ENCODE data around the gene SLC16A8.
"Not testable (repeated sequence)": the region's sequence is repeated elsewhere in the genome, so short reads cannot be mapped to it uniquely, and the experiment has no call there.

The SLC16A8 gene

DNA sequence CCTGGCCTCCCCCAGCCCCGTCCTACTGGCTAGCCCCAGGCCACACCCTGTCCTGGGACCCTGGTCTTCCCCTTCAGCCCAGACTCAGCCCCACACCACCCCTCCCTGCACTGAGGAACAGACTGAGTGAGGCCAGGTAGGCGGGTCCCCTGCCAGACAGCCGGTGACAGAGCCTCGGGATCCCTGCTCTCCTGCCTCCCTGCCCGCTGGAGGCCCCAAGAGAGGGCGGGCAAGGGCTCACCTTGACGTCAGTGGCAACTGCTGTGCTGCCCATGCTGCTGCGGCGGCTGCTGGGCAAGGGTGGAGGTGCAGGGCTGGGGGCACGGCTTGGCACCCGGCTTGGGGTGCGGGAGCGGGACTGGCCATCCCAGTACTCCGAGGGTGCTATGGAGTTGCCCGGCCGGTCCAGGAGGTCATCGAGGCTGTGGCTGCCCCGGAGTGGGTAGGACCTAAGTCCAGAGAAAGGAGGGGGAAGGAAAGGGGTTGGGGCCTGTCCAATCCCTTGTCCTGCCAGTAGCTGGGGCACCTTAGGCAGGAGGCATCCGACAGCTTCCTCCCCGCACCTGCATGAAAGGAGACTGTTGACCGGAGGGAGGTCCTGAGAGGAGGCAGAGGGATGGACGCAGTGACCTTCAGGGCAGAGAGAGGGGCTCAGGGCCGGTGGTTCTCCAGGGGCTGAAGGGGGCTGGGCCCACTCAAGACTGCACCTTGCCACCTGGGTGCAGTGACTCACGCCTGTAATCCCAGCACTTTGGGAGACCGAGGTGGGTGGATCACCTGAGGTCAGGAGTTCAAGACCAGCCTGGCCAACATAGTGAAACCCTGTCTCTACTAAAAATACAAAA lies 2.2 kb upstream of the SLC16A8 start:
- no peak for DNase-seq (ENCODE audit: low read depth)

DNA sequence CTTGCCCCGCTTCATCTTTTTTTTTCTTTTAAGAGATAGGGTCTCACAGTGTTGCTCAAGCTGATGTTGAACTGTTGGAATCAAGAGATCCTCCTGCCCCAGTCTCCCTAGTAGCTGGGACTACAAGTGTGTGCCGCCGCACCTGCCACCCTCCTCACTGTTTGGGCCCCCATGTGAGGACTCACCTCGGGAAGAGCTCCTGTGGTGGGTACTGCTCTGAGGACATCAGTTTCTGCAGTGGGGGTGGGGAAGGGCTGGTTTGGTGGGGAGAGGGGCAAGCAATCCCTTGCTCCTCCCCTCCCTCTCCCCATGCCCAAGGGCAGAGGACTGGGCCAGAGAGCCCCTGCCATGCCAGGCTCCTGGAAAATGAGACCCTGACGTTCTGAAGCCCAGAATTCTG lies 1.5 kb upstream of the SLC16A8 start:
- no peak for DNase-seq (ENCODE audit: low read depth)

DNA sequence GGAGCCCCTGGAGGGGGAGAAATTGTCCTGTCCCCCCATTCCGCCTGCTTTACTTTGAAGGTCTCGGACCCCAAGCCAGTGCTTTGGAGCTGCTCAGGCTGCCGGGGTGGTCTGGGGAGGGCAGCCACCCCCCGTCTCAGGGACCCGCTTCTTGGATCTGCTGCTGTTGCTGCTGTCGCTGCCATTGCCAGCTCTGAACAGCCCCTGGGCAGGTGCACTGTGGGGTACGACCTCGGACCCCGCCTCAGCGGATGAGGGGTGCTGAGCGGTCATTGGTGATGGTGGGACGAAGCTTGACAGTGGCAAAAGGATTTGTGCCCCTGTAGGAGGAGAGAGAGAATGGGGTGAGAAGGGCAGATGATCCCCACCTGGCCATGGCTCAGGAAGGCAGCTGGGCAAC lies 1.1 kb upstream of the SLC16A8 start:
- no peak for DNase-seq (ENCODE audit: low read depth)

DNA sequence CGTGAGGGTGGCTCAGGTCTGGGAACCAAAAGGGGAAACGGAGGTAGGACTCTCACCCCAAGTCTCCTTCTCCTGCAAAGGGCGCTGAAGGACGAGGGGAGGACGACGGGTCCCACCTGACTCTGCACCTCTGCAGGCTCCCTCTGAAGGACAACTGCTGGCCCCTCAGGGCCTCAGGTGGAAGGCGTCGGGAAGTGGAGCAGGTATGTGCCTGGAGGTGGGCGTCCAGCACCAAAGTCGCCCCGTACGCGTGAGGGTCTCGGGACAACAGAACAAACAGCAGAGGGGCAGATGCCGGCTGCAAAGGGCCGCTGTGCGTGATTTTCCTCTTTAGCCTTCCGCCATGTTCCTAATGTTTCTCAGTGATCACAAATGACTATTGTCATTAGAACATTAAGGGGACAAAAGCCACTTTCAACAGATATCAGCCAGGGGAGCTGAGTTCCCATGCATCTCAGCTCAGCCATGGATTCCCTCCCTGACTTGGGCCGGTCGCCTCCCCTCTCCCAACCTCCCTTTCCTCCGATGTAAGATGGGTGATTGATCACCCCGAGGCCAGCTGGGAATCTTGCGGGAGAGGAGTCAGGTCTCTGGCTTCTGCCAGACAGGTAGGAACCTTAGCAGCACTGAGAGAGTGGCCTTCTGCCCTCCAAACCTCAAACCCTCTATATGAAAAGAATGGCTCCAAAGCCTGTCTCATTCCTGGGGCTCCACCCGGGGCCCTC lies 836 bp downstream of the SLC16A8 start:
- DNase-seq (ENCODE audit: low read depth) = no peak

DNA sequence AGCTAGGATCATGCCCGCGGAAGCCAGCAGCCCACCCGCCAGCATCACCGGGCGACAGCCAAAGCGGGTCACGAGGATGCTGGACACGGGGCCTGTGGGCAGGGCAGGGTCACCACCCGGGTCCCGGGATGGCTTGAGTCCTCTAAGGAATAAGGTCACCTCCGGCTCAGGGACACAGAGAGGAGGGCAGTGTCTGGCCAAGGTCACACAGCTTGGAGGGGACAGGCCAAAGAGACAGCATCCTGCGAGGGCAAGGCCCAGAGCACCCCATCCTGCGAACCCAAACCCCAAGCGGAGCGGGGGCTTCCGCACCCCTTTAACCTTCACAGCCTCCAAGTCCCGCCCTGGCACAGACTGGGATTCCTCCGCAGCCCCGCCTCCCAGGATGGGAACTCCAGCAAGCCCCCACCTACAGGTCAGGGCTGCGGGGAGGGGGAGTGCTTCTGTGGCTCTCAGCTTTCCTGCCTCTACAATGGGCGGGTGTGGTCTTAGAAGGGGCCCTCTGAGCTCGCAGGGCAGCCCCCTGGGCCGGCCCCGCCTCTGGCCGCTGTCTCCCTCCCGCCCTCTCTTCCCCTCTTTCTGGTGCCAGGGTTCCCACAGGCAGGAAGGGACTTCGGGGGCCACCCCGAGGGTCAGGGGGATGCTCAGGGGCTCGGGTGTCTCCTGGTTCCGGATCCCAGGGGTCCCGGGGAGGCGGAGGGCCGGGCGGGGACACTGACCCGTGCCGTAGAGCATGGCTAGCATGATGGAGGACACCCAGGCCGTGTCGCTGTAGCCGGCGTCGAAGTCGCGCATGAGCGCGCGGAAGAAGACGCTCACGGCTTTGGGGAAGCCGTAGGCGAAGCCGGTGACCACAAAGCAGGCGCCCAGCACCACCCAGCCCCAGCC lies 1.8 kb downstream of the SLC16A8 start:
- no peak for DNase-seq (ENCODE audit: low read depth)

DNA sequence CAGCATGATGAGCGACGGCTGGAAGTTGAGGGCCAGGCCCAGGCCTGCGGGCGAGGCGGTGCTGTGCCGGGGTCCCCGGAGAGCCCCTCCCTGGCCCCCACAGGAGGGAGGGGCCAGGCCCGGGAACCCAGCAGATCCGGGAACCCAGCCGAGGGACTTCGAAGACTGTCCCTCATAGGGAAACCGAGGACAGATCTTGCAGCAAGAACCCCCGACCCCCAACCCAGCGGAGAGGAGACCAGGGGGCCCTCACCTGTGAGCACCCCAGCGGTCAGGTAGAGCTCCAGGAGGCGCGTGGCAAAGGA lies 2.4 kb downstream of the SLC16A8 start:
- no peak for DNase-seq (ENCODE audit: low read depth)

DNA sequence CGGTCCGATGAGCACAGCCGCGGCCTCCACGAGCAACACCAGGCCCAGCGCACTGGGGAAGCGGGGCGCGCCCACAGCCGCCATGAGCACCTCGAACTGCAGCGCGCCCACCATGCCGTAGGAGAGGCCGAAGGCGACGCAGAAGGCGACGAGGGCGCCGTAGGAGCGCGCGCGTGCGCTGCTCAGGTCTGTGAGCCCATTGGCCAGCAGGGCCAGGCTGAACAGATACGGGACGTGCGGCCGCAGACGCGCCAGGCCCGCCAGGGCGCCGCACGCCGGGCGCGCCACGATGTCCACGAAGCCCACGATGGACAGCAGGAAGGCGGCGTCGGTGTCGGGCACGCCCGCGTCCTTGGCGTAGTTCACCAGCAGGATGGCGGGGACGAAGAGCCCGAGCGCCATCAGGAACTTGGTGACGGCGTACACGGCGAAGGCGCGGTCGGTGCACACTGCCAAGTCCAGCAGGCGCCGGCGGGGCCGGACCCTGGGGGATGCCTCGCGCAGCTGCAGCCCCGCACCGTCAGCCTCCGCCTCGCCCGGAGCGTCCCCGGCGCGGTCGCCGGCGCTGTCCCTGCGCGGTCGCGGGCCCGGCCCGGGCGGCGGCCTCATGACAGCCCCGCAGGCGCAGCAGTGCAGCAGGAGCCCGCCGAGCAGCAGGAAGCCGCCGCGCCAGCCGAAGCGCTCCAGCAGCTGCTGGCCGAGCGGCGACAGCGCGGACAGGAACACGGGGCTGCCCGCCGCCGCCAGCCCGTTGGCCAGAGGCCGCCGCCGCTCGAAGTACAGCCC lies 2.9 kb downstream of the SLC16A8 start:
- no peak for DNase-seq (ENCODE audit: low read depth)

DNA sequence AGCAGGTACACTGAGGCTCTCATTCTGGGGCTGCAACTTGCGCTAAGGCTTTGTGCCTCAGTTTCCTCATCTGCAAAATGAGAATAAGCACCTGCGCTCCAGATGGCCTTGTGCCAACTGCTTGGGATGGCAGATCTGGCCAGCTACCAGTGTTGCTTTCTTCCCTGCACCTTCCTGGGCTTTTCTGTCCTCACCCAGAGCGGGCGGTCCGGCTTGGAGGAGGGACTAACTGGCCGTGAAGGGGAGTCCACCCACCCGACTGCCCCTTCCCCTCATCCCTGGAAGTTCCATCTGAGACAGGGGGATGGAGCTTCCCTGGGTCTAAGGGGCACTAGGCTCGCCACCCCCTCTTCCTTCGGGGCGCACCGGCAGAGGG lies 3.5 kb downstream of the SLC16A8 start:
- DNase-seq (ENCODE audit: low read depth) = no peak

DNA sequence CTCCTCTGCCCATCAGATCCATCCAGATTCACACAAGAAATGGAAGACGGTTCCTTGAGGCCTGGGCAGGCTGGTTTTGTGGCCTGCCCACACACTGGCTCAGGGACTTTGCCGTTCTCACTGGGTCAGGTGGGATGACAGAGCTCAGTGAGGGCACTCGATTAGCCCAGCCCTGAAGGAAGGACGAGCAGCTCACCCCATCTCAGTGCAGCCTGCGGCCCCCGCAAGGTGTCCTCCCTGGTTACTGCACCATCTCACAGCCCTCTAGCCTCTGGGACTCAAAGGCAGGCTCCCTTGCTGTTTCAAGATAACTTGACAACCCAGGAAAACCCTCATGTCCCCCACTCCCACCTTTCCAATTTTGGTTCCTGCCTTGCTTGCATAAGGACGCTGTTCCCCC lies 4.2 kb downstream of the SLC16A8 start:
- no peak for DNase-seq (ENCODE audit: low read depth)

DNA sequence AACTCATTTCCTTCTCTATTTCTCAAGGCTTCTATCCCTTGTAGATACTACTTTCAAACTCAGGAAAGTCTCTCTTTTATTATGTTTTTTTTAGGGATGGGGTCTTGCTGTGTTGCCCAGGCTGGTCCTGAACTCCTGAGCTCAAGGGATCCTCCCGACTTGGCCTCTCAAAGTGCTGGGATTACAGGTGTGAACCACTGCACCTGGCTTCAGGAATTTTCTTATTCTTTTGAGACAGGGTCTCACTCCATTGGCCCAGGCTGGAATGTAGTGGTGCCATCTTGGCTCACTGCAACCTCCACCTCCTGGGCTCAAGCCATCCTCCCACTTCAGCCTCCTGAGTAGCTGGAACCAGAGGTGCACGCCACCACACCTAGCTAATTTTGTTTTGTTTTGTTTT lies 4.8 kb downstream of the SLC16A8 start:
- not testable (repeated sequence) for DNase-seq (ENCODE audit: low read depth)

DNA sequence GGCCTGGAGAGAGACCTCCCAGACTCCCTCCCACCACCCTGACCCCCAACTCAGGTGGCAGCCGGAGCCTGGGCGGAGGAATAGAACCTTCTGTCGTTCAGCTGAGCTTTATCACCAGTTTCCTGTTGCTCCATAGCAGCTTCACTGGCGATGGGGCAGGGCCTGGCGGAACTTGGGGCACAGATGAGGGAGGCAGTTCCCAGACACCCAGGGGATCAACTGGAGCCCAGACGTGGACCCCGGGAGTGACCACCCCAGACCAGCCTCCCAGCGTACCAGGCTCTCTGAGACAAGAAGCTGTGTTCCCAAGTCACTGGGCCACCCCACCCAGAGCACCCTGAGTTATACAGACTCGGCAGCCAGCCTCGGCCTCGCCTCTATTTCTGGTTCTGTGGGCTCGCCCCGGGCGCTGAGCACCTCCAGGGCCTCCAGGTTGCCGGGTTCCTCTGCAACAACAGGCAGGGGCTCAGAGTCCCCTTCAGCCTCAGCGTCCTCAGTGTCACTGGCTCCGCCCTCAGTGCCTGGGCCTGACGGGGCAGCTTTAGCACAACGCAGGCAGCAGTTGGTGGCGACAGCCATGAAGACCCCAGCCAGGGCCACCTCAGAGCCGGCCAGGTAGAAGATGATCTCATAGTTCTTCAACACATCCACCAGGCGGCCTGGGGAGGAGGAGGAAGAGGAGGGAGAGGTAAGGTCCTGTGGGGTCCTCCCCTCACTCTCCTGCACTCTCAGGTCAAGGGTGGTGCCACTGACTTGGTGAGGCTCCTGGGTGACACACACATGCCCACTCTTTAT lies 5.7 kb downstream of the SLC16A8 start:
- no peak for DNase-seq (ENCODE audit: low read depth)

DNA sequence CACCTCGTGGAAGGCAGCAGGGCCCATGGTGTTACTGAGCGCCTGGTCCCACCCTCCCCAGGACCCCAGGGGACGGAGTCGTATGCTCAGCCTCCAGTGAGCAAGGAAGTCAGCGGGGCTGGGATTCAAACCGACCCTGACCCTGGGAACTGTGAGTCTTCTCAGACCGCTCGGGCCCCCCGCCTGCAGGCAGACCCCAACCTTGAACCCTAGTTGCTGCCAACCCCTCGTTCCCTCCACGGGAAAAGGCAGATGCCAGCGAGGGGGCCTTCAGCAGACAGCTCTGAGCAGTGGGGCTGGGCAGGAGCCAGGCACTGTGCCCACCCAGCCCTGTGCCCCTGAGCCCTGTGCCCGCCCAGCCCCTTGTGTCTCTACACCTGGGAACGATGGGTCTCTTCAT lies 6.4 kb downstream of the SLC16A8 start:
- no peak for DNase-seq (ENCODE audit: low read depth)

DNA sequence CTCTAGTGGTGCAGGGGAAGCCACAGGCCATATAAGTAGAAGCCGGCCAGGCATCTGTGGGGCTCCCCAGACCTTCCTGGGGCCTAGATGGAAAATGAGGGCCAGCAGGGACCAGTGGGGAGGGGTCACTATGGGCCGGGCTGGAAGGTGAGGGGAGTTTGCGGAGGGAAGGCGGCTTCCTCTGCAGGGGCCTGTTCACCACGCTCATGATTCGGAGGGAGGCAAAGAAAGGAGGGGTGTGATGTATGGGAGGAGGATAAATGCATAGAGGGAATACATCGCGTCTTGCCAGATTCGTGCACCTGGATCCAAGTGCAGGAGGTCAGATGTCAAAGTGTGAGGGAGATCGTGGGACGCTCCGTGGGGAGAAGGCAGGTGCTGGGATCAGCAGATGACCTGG lies 6.9 kb downstream of the SLC16A8 start:
- DNase-seq (ENCODE audit: low read depth) = no peak

DNA sequence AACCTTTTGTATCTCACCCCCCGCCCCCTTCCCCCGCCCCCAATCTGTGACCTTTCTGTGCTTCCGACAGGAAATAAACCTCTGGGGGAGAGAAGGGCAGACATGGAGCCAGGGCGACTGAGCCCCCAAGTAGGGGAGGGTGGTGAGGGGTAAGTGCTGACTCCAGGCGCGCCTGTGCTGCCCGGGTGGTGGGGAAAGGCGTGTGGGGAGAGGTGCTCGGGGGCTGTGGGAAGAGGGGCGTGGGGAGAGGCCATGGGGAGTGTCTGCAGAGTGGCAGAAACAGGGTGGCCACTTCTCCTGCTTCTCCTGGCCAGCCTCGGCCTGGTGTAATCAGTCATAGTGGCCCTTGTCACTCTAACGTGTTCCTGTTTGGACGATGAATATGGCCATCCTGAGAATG lies 8.0 kb downstream of the SLC16A8 start:
- no peak for DNase-seq (ENCODE audit: low read depth)

DNA sequence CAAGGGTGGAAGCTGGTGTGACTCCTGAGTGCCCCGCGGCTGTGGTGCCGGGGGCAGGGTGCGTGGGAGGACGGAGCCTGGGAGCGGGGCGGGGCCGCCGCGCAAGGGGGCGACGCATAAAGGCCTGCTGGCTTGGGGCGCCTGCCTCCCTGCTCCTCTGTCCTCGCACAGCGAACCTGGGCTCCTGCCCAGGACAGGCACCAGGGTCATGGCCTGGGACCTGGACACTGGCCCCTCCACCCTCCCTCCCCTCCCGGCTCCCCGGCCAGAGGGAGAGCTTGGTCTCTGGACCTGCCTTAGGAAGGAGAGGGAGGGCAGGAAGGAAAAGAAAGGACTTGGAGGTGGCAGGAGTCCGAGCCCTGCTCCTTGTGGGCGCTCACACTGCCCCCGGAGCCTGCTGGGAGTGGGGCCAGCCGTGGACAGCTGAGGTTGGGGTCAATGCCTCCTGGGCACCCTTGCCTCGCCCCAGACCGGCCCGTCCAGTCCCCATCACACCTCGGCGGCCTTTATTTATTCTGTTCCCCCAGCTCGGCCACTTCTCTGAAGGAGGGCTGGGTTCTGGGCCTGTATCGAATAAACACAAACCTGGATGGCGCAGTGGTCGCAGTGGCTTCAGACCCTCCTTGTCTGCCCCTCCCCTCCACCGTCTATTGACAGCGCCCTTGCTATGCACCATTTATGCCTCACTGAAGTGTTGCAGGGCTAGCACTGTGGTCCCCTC lies 8.7 kb downstream of the SLC16A8 start:
- no peak for DNase-seq (ENCODE audit: low read depth)

DNA sequence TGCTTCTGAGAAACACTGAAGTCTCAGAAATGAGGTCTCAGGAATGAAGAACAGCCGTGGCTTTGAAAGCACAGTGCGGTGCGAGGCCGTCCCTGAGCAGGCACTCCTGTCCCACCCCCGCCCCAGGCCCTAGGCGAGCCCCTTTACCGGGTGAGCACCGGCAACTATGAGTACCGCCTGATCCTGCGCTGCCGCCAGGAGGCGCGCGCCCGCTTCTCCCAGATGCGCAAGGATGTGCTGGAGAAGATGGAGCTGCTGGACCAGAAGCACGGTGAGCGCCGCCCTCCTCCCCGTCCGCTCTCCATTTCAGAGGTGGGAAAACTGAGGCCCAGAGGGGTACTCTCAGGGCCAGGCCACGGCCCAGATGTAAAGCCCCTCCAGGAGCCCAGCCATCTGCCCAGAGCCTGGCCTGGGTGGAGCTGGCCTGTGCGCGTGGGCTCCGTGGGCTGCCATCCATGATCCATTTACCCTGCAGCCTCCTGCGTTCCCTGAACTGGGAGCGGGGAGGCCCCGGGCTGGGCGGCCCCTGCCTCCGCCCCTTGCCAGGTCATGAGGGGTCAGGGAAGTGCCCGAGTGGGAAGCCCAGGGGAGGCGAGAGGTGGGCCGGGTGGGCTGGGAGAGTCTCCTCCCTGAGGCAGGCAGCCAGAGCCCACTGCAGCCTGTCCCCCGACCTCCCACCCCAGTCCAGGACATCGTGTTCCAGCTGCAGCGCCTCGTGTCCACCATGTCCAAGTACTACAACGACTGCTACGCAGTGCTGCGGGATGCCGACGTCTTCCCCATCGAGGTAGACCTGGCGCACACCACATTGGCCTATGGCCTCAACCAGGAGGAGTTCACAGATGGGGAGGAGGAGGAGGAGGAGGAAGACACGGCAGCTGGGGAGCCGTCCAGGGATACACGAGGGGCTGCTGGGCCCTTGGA lies 9.5 kb downstream of the SLC16A8 start:
- DNase-seq (ENCODE audit: low read depth) = no peak

DNA sequence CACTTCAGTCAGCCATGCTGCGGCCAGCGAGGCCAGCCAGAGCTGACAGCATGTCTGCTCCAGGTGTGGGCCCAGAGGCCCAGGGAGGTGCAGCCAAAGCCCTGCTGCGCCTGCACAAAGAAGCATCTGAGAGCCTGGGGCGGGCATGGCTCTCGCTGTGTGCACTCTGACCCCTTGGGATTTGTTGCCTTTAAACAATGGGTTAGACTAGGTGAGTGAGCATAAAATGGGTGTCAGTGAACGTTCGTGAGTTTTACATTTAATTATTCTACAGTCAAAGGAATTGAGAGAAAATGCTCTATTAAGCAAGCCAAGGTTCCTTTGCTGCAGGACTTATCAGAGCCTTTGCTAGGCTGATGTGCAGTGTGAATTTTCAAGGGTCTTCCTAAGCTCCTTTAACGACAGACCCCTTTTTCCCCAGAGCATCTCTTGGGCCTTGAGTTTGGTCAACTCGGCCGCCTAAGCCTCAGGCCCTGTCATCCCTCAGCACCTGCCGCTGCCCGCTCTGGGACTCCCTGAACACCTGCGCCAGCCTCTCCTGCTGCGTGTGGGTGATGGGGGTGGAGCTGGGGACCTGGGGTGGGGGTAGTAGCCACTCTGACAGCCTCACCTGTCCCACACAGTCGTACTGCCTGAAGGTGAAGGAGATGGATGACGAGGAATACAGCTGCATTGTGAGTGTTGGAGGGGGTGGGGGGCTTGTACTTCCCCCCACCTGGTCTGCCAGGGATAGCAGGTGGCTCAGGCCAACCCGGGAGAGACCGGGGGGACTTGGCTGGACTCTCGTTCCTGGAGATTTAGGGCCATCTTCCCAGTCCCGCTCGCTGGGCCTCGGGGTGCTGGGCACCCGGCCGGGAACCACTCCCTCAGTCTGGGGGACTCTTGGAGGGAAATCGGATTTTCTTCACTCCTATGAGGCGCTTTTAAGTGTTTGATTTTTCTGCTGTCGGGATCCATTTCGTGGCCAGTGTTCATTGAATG lies 10.5 kb downstream of the SLC16A8 start:
- no peak for DNase-seq (ENCODE audit: low read depth)

Measured in activated gamma-delta T cell treated with anti-CD3 and anti-CD28 coated beads, Interleukin-2, amount 50 U/mL, for 16 hours (primary cell).